SK-N-MC (cell line): ENCODE data around the gene MDP1.

Source experiments
- EZH2 ChIP-seq: fragments of 200-600 bp; sonication (generic); IDR thresholded peaks from one replicate; pipeline ENCODE4 v1.6.1; 2017; ENCODE audit warnings: antibody characterized with exemption
- POLR2AphosphoS5 ChIP-seq: IDR thresholded peaks from 2 replicates; pipeline ENCODE4 v1.6.1; 2012; ENCODE audit warnings: mild to moderate bottlenecking, low read depth, low read length, borderline replicate concordance

- TF ChIP-seq EZH2 = no peak
- TF ChIP-seq POLR2AphosphoS5 = no peak
Observed at GRCh38 chr14:24233538-24233866, 17.6 kb upstream of the MDP1 start.
